ENCODE results near the gene TTC28. TPM values are rescaled to one million over a fixed set of nuclear protein-coding genes. Genes with fewer than 3 reads are reported as not detected.
"Not testable (repeated sequence)": the region's sequence is repeated elsewhere in the genome, so short reads cannot be mapped to it uniquely, and the experiment has no call there.

Gene TTC28
- total and polyA plus RNA-seq, 2 donors (not counting 3 experiments of a cell fraction or from before 2014, with no cell fraction given): 16.5 to 51.1 TPM

DNA sequence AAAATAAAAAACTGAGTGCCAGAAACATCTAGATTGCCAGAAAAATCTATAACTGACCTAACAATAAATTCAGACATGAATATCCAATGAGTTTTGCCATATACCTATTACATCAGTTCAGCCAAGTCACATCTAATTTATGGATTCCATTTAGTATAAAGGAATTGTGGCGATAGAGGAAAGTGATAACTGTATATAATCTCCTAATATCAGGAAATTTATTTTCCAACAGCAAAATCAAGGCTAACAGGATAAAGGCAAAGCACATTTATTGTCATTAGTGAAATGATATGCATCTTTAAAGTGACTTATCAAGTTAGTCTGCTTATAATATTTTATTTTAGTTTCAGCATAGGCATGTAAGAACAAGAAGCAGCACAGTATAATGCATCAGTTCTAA, 462.4 kb downstream of the TTC28 start:
- CTCF ChIA-PET: no interaction called here
- Histone ChIP-seq H3K79me2 (ENCODE audit: control insufficient read depth, insufficient read depth, low read length) (no peaks in the 10 kb centered on the region), H3K4me2 (ENCODE audit: insufficient read depth, low read length) (no peak overlapping the region), H2AFZ (ENCODE audit: low read depth, low read length) (no peak overlapping the region), H4K20me1 (replicated peaks; ENCODE audit: control insufficient read depth, extremely low read depth, insufficient read depth, low read length) (no peaks in the 10 kb centered on the region), H3K36me3 (ENCODE audit: control insufficient read depth in 2 of 2, extremely low read depth in 1 of 2, insufficient read depth in 2 of 2, low read length in 2 of 2) (no peaks in the 10 kb centered on the region), H3K9ac (replicated peaks; ENCODE audit: extremely low read depth, insufficient read depth, low read length) (no peak overlapping the region), H3K4me3 (replicated peaks in 1 of 3; ENCODE audit: insufficient read depth in 1 of 3, low read depth in 1 of 3, low read length in 3 of 3) (no peak overlapping the region), H3K9me1 (replicated peaks; ENCODE audit: control insufficient read depth, extremely low read depth, insufficient read depth, low read length) (no peaks in the 10 kb centered on the region), H3K27ac (ENCODE audit: insufficient read depth, low read depth, low read length) (no peak overlapping the region), H3K4me1 (ENCODE audit: control insufficient read depth, extremely low read depth, insufficient read depth, low read length) (no peaks in the 10 kb centered on the region), H3K27me3 (ENCODE audit: control insufficient read depth in 2 of 2, insufficient read depth in 2 of 2, low read length in 2 of 2) (no peaks in the 10 kb centered on the region), H3K9me3 (replicated peaks; ENCODE audit: control insufficient read depth, insufficient read depth, low read length) (no peaks in the 10 kb centered on the region)
- no peak for TF ChIP-seq JUN (IDR thresholded peaks at IDR 0.05; ENCODE audit: borderline replicate concordance, insufficient read depth, insufficient read length, low read depth)
- TF ChIP-seq, protein P1, sequence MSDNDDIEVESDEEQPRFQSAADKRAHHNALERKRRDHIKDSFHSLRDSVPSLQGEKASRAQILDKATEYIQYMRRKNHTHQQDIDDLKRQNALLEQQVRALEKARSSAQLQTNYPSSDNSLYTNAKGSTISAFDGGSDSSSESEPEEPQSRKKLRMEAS (IDR thresholded peaks at IDR 0.05; ENCODE audit: insufficient read depth, insufficient read length): no peak
- no peak for TF ChIP-seq POLR2AphosphoS5 (IDR thresholded peaks at IDR 0.05; ENCODE audit: insufficient read depth, low read depth, low read length)
- no peak for TF ChIP-seq GATA2 (IDR thresholded peaks at IDR 0.05; ENCODE audit: insufficient read depth, insufficient read length, low read depth, low read length)
- no peak for TF ChIP-seq MYC (IDR thresholded peaks at IDR 0.05; ENCODE audit: low read depth, low read length)
- TF ChIP-seq, protein P2, sequence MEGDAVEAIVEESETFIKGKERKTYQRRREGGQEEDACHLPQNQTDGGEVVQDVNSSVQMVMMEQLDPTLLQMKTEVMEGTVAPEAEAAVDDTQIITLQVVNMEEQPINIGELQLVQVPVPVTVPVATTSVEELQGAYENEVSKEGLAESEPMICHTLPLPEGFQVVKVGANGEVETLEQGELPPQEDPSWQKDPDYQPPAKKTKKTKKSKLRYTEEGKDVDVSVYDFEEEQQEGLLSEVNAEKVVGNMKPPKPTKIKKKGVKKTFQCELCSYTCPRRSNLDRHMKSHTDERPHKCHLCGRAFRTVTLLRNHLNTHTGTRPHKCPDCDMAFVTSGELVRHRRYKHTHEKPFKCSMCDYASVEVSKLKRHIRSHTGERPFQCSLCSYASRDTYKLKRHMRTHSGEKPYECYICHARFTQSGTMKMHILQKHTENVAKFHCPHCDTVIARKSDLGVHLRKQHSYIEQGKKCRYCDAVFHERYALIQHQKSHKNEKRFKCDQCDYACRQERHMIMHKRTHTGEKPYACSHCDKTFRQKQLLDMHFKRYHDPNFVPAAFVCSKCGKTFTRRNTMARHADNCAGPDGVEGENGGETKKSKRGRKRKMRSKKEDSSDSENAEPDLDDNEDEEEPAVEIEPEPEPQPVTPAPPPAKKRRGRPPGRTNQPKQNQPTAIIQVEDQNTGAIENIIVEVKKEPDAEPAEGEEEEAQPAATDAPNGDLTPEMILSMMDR (IDR thresholded peaks at IDR 0.05; ENCODE audit: extremely low read depth in 1 of 2, insufficient read depth in 1 of 2, low read depth in 1 of 2, low read length in 2 of 2): no peak
- TF ChIP-seq POLR2A (IDR thresholded peaks at IDR 0.05; ENCODE audit: low read depth, low read length): no peak
- no peak for TF ChIP-seq FOS (IDR thresholded peaks at IDR 0.05; ENCODE audit: borderline replicate concordance, insufficient read depth, low read length)
- no peak for TF ChIP-seq EZH2 (IDR thresholded peaks at IDR 0.05; ENCODE audit: borderline replicate concordance, low read depth, low read length, severe bottlenecking)
- dilution Hi-C loops (cut with MboI; ENCODE audit: extremely low pct_ligation_motif_present, low sequenced_read_pairs) (no loop called here), intact Hi-C loops (cut with micrococcal nuclease) (no loop called here)
- no TSS peak for BruUV-seq (replicated peaks)
- DNase-seq (ENCODE audit: low read depth, low spot score) (no peak), FAIRE-seq (no peak)
- POLR2A ChIA-PET: no interaction called here

DNA sequence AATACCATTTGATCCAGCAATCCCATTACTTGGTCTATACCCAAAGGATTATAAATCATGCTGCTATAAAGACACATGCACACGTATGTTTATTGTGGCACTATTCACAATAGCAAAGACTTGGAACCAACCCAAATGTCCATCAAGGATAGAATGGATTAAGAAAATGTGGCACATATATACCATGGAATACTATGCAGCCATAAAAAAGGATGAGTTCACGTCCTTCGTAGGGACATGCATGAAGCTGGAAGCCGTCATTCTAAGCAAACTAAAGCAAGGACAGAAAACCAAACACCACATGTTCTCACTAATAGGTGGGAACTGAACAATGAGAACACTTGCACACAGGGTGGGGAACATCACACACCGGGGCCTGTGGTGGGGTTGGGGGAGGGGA, 464.9 kb downstream of the TTC28 start:
- H3K79me2 ChIP-seq (ENCODE audit: control insufficient read depth, insufficient read depth, low read length); DNase-seq (ENCODE audit: low read depth, low spot score); FAIRE-seq; H3K4me2 ChIP-seq (ENCODE audit: insufficient read depth, low read length); intact Hi-C loops (cut with micrococcal nuclease); CTCF ChIA-PET; H3K36me3 ChIP-seq (ENCODE audit: control insufficient read depth in 2 of 2, extremely low read depth in 1 of 2, insufficient read depth in 2 of 2, low read length in 2 of 2); H3K9ac ChIP-seq (replicated peaks; ENCODE audit: extremely low read depth, insufficient read depth, low read length); H3K4me3 ChIP-seq (replicated peaks in 1 of 3; ENCODE audit: insufficient read depth in 1 of 3, low read depth in 1 of 3, low read length in 3 of 3); H3K9me1 ChIP-seq (replicated peaks; ENCODE audit: control insufficient read depth, extremely low read depth, insufficient read depth, low read length); H3K9me3 ChIP-seq (replicated peaks; ENCODE audit: control insufficient read depth, insufficient read depth, low read length); H3K27me3 ChIP-seq (ENCODE audit: control insufficient read depth in 2 of 2, insufficient read depth in 2 of 2, low read length in 2 of 2); H3K4me1 ChIP-seq (ENCODE audit: control insufficient read depth, extremely low read depth, insufficient read depth, low read length); BruUV-seq (replicated peaks); H3K27ac ChIP-seq (ENCODE audit: insufficient read depth, low read depth, low read length); dilution Hi-C loops (cut with MboI; ENCODE audit: extremely low pct_ligation_motif_present, low sequenced_read_pairs); H4K20me1 ChIP-seq (replicated peaks; ENCODE audit: control insufficient read depth, extremely low read depth, insufficient read depth, low read length); H2AFZ ChIP-seq (ENCODE audit: low read depth, low read length); POLR2A ChIA-PET: not testable (repeated sequence)

DNA sequence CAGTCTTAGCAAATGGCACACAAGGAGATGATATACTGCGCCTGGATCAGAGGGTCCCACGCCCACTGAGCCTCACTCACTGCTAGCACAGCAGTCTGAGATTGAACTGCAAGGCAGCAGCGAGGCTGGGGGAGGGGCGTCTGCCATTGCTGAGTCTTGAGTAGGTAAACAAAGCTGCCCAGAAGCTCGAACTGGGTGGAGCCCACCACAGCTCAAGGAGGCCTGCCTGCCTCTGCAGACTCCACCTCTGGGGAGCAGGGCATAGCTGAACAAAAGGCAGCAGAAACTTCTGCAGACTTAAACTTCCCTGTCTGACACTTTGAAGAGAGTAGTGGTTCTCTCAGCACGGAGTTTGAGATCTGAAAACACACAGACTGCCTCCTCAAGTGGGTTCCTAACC, 470.2 kb downstream of the TTC28 start:
- H3K27ac ChIP-seq (ENCODE audit: insufficient read depth, low read depth, low read length); H3K9ac ChIP-seq (replicated peaks; ENCODE audit: extremely low read depth, insufficient read depth, low read length); H3K36me3 ChIP-seq (ENCODE audit: control insufficient read depth in 2 of 2, extremely low read depth in 1 of 2, insufficient read depth in 2 of 2, low read length in 2 of 2); DNase-seq (ENCODE audit: low read depth, low spot score); FAIRE-seq; H3K4me3 ChIP-seq (replicated peaks in 1 of 3; ENCODE audit: insufficient read depth in 1 of 3, low read depth in 1 of 3, low read length in 3 of 3); H3K9me3 ChIP-seq (replicated peaks; ENCODE audit: control insufficient read depth, insufficient read depth, low read length); H3K4me2 ChIP-seq (ENCODE audit: insufficient read depth, low read length); intact Hi-C loops (cut with micrococcal nuclease); dilution Hi-C loops (cut with MboI; ENCODE audit: extremely low pct_ligation_motif_present, low sequenced_read_pairs); H2AFZ ChIP-seq (ENCODE audit: low read depth, low read length); H3K9me1 ChIP-seq (replicated peaks; ENCODE audit: control insufficient read depth, extremely low read depth, insufficient read depth, low read length); H3K79me2 ChIP-seq (ENCODE audit: control insufficient read depth, insufficient read depth, low read length); H3K27me3 ChIP-seq (ENCODE audit: control insufficient read depth in 2 of 2, insufficient read depth in 2 of 2, low read length in 2 of 2); H4K20me1 ChIP-seq (replicated peaks; ENCODE audit: control insufficient read depth, extremely low read depth, insufficient read depth, low read length); POLR2A ChIA-PET; BruUV-seq (replicated peaks): not testable (repeated sequence)
- peaks cover 16% of the 10 kb centered on the region for H3K4me1 ChIP-seq (ENCODE audit: control insufficient read depth, extremely low read depth, insufficient read depth, low read length)
- CTCF ChIA-PET: interaction anchor here (0.9 to 1.4 kb wide), 2 partner anchors 9 to 27 kb away, joined by 3 to 5 read pairs; no protein-coding TSS in a partner anchor

Data from endothelial cell of umbilical vein (primary cell).